GM15510 (cell line): Measurements from ENCODE around the gene STARD5.

ENCODE experiments used
- POLR2A ChIP-seq: IDR thresholded peaks from 3 replicates; pipeline ENCODE4 v1.6.1; 2011; ENCODE audit warnings: borderline replicate concordance; ENCODE audit not compliant: insufficient read length; ENCODE audit errors: extremely low read depth

The STARD5 gene

DNA sequence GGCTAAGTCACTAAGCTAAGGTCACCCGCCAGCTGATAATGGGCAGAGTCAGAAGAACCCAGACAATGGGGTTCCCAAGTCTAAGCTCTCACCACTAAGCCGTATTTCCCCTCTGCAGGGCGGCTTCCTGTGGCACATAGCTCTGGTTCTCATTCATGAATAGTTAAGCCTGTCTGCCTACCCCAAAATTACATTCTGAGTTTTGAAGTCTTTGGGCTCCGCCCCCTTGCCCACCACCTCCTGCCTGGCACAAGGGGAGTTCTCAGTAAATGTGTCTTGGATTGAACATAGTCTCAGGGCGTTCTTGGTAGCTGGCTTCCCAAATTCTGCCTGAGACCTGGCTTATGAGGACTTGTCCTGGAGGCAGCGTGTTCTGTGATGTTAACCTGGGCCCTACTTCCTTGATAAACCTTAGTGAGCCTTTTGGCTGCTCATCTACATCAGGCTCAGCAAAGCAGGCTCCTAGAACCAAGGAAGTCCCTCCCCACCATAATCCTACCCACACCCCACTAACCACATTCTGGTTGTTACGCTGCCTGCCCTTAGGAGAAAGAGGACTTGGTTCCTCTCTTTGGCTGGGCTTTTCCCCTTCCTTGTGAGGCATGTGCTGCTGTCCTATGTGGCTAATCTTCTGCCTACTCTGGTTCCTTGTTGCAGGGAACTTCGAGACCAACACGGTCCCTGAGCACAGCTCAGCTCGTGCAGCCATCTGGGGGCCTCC, 54.9 kb downstream of the STARD5 start:
- TF ChIP-seq POLR2A = no peak

DNA sequence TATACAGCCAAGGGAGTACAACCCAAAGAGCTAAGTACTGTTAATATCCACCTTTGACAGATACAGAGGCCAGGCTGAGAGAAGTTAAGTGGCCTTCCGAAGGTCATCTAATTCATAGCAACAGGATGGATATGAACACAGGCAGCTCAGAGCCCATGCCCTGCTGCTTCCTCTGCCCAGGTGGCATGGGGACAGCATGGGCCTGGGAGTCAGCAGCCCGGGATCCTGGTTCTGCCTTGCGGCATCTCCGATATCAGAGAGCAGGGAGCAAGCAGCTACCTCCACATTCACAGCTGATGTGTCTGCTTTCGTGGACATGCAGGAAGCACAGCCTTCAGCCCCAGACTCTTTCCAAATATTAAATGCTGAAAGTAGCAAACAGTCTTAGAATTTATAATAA, 55.6 kb downstream of the STARD5 start:
- TF ChIP-seq POLR2A = no peak

DNA sequence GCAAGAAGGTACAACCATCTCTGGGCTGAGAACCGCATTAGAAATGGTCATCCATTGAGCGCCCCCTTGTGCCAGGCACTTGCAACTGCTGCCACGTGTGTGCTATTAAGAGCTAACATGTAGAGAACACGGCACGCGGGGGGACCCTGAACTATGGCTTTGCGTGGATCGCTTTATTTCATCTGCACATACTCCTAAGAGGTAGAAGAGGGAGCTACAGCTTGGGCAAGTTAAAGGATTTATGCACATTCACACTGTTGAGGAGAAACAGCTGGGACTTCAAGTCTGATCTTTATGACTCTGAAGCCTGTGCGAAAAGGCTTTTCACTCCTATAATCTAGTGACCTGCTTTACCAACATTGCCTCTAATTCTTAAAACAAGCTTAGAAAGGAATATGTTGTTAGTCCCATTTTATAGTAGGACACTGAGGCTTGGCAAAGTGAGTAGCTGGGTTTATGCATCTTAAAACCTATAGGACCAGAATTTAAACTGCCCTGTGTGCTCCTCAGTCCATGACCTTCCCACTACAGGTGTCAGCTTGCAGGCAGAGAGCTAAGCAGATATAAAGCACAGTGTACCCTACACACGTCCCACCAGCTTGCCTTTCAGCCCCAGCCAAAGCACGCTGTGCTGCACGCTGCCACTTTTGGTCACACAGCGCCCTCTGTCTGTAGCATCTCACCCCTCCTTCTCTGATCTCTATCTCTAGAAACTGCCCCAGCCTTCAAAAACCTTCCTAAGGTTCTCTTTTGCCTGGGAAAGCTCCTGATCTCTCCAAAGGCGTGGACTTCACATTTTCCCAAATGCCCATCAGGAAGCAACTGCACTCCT, 57.8 kb downstream of the STARD5 start:
- TF ChIP-seq POLR2A = no peak

DNA sequence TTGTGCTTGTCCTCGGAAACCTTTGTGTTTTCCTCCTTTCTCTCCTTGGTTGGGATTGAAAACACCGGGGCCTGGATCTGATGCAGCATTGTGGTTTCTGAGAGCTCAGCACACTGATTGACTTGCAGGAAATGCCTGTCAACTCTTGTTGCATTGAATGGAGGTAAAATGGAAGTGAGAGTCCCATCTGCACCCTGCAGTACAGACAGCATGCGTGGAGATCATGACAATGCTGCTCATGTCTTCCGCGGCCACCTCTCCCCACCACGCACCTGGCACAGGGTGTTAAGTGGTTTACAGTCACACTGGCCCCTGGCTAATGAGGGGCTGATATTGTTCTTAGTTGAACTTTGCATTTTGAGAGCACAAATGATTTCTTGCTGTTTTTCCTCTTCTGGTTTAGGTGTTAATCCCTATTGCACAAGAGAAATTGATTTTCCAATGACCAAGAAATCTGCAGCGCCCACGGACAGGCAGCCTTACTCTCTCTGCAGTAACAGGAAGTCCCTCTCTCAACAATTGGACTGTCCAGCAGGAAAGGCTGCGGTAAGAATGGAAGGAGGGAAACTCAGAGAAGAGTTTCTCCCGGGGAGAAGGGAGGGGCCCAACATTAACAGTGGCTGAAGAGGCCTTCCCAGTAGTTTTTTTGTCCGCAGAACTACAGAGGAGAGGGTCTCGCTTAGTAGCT, 58.5 kb downstream of the STARD5 start:
- no peak for TF ChIP-seq POLR2A

DNA sequence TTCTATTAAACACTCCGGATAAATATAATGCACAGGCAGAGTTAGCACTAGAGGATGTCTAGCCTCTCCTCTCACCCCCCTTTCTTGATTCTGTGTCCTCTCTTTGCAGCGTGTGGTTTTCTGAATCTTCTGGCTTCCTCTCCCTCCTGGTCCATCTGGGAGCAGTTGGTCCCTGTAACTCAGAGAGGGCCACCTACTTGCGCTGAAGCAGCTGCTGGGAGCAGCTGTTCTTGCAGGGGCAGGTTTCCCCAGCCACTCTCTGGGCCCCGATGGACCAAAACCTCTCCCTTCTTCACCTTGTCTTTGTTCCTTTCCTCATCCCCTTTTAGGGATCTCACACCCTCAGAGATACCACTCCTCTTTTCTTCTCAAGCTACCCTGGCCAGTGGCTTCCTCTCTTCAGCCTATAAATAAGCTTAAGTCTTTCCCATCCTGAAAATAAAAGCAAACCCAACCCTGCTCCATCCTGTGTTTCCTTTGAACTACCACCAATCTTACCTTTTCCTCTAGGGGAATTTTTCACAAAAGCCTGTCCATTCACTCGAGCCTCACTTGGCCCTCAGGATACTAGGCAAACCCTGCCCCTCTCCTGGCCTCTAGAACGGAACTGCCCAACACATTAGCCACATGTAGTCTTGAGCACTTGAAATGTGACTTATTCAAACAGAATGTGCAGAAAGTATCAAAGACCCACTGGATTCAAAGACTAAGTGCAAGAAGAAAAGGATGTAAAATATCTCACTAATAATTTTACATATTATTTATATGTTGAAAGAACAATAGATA, 59.7 kb downstream of the STARD5 start:
- TF ChIP-seq POLR2A = no peak

DNA sequence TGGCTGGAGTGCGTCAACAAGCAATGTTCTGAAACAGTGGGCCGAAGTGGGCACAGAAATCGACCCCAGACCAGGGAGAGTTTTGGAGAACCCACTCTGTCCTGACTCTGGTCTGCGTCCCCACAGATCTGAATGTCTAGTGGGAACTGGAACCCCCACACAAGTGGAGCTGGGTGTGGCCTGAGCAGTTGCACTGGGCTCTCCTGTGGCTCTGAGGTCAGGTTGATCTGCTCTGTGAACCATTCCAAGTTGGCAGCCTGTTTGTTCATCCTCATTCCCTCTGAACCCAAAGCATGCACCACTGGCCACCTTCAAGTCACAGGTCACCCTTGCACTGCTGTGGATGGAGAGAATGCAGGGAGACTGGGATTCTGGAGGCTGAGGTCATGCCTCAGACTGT, 60.5 kb downstream of the STARD5 start:
- TF ChIP-seq POLR2A = no peak

DNA sequence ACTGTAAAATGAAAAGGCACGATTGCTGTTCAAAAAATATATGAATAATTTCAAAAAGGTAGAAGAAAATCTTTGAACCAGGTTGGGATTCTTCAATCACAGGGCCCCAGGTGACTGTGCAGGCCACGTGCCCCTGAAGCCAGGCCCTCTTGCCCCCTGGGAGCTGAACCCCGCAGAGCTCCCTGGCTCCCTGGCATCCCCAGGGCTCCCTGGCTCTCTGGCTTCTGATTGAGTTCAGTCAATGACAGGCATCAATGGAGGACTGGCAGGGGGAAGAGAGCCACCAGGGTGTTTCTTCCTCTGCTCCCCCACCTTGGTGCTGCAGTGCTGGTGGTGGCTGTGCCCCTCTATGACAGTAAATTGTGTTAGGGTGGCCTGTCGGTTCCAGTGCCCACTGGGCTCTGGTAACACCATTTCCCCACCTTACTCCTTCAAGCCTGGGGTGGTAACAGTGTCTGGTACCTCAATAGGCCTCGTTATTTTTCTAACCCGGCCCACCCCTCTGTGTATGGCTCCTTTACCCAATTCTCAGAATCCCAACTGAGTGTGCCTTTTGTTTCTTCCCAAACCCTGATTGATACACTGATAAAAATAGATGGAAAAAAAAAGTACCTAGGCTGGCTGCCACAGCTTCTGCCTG, 62.6 kb downstream of the STARD5 start:
- TF ChIP-seq POLR2A = no peak

DNA sequence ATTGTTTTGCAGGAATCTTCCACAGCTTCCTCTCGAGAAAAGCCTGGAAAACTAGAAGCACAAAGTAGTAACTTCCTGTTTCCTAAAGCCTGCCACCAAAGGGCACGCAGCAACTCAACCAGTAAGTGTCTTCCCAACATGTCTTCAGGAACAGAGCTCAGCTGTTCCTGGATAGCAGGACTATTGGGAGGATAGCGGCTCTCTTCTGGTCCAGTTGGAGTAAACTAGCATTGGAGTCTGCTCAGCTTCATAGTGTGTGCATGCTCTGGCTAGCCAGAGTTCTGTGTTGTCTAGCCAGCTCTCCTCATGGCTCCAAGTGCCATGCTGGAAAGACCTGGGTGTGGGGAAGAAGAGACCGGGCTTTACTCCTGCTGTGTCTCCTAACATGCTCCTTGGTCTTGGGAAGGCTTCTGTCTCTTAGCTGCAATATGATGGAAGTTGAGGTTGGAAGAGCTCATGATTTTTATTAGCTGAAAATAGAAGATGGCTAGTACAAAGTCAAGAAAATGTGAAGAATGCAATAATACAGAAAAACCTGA, 64.1 kb downstream of the STARD5 start:
- TF ChIP-seq POLR2A = no peak
